Ovary (tissue), 3 donors: ENCODE data around the gene GRID1.

Source experiments
- EP300 ChIP-seq: sonication (generic); formaldehyde crosslinking; IDR thresholded peaks from one replicate; pipeline ENCODE4 v1.6.1; 2017; ENCODE audit warnings: antibody characterized with exemption
- POLR2A ChIP-seq: fragments of 450-650 bp; IDR thresholded peaks from one replicate; pipeline ENCODE4 v1.6.1; 2017; ENCODE audit warnings: antibody characterized with exemption, mild to moderate bottlenecking, moderate library complexity
- TF ChIP-seq, protein P1 (sequence below), 3 donors: fragments of 450-650 bp in 2 of 3; fragments of 200-600 bp in 1 of 3; IDR thresholded peaks; one replicate each; pipeline versions ENCODE4 v1.5.1 to v1.8.0; 2016 to 2022; ENCODE audit warnings: antibody characterized with exemption in 3 of 3, mild to moderate bottlenecking in 1 of 3
- donor health status: DM: no; HTN: no; CAD: no.

DNA sequence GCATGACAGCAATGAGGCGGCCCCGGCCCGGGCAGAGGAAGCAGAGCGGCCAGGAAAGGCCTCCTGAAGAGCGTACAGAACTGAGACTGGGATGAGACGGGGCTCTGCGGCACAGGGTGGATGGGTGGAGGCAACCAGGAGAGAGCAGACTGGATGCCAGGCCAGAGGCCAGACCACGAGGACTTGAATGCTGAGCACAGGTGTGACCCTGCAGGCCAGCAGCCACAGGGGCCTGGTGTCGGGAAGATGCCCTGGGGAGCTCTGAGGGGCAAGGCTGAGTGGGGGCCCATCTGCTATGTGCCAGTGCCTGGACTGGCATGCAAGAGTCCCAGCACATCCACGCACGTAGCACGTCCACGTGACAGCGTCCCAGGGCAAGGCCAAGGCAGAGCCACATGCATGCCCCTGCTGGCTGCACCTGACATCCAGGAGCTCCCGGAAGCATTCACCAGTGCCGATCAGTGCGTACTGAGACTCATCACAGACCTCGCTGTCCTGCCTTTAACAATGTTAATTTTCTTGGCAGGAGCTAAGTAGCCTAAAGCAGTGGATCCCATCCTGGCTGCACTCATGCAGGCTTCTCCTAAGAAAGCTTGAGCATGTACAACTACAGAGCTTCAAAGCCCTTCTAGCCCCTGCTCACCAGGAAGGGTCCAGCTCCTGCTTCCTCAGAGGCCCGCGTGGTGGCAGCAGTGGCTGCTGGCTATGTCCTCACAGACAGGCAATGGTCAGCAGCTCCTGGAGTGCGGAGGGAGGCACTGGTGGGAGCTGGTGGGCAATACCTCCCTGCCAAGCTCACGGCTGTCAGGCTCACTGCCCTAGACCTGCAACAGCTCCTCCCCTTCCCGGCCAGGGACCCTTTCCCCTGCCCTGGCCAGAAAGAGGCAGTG, 18.0 kb downstream of the GRID1 start:
- TF ChIP-seq, protein P1, sequence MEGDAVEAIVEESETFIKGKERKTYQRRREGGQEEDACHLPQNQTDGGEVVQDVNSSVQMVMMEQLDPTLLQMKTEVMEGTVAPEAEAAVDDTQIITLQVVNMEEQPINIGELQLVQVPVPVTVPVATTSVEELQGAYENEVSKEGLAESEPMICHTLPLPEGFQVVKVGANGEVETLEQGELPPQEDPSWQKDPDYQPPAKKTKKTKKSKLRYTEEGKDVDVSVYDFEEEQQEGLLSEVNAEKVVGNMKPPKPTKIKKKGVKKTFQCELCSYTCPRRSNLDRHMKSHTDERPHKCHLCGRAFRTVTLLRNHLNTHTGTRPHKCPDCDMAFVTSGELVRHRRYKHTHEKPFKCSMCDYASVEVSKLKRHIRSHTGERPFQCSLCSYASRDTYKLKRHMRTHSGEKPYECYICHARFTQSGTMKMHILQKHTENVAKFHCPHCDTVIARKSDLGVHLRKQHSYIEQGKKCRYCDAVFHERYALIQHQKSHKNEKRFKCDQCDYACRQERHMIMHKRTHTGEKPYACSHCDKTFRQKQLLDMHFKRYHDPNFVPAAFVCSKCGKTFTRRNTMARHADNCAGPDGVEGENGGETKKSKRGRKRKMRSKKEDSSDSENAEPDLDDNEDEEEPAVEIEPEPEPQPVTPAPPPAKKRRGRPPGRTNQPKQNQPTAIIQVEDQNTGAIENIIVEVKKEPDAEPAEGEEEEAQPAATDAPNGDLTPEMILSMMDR (IDR thresholded peaks at IDR 0.05): no peak
- TF ChIP-seq EP300: no peak
- no peak for TF ChIP-seq POLR2A
